ENCODE measurements around the gene CASKIN1. TPM values are rescaled to one million over a fixed set of nuclear protein-coding genes. Genes with fewer than 3 reads are reported as not detected.

CASKIN1 gene
- total RNA-seq, 1 donor from 2014 or later = 2.3 TPM

- H3K36me3 Mint-ChIP-seq (ENCODE audit: low read depth) = peaks cover 7% of the 10 kb centered on the region
- no peaks in the 10 kb centered on the region for H3K27me3 Mint-ChIP-seq (ENCODE audit: low read depth)
- no peak for DNase-seq (ENCODE audit: low spot score)
- H3K4me1 Mint-ChIP-seq (ENCODE audit: low read depth) = peaks cover 36% of the 10 kb centered on the region
- TF ChIP-seq CTCF (IDR thresholded peaks at IDR 0.05) = no peak
- no peak overlapping the region for H3K27ac Mint-ChIP-seq (ENCODE audit: unreplicated experiment)
- H3K9me3 Mint-ChIP-seq (ENCODE audit: low read depth) = no peaks in the 10 kb centered on the region
- no peak overlapping the region for H3K4me3 Mint-ChIP-seq (ENCODE audit: unreplicated experiment)
Measured at GRCh38 chr16:2210009-2210332, 13.6 kb upstream of the CASKIN1 start.

- H3K4me3 Mint-ChIP-seq (ENCODE audit: unreplicated experiment) = no peak overlapping the region
- no peak overlapping the region for H3K27ac Mint-ChIP-seq (ENCODE audit: unreplicated experiment)
- H3K27me3 Mint-ChIP-seq (ENCODE audit: low read depth) = no peaks in the 10 kb centered on the region
- peaks cover 7% of the 10 kb centered on the region for H3K36me3 Mint-ChIP-seq (ENCODE audit: low read depth)
- H3K9me3 Mint-ChIP-seq (ENCODE audit: low read depth) = no peaks in the 10 kb centered on the region
- TF ChIP-seq CTCF (IDR thresholded peaks at IDR 0.05) = no peak
- peaks cover 40% of the 10 kb centered on the region for H3K4me1 Mint-ChIP-seq (ENCODE audit: low read depth)
- no peak for DNase-seq (ENCODE audit: low spot score)
Measured at GRCh38 chr16:2209258-2210008, 13.0 kb upstream of the CASKIN1 start.

GRCh38 chr16:2208772-2209171 is 12.4 kb upstream of the CASKIN1 start:
- Mint-ChIP-seq H3K36me3 (ENCODE audit: low read depth) (peaks cover 7% of the 10 kb centered on the region), H3K27ac (ENCODE audit: unreplicated experiment) (no peak overlapping the region), H3K9me3 (ENCODE audit: low read depth) (no peaks in the 10 kb centered on the region), H3K4me3 (ENCODE audit: unreplicated experiment) (no peak overlapping the region), H3K27me3 (ENCODE audit: low read depth) (no peaks in the 10 kb centered on the region), H3K4me1 (ENCODE audit: low read depth) (peaks cover 42% of the 10 kb centered on the region)
- TF ChIP-seq CTCF (IDR thresholded peaks at IDR 0.05) = no peak
- no peak for DNase-seq (ENCODE audit: low spot score)

GRCh38 chr16:2208308-2208707 is 11.9 kb upstream of the CASKIN1 start:
- H3K4me1 Mint-ChIP-seq (ENCODE audit: low read depth) = peaks cover 37% of the 10 kb centered on the region
- DNase-seq (ENCODE audit: low spot score) = no peak
- no peaks in the 10 kb centered on the region for H3K9me3 Mint-ChIP-seq (ENCODE audit: low read depth)
- H3K27me3 Mint-ChIP-seq (ENCODE audit: low read depth) = no peaks in the 10 kb centered on the region
- H3K4me3 Mint-ChIP-seq (ENCODE audit: unreplicated experiment) = no peak overlapping the region
- no peak overlapping the region for H3K27ac Mint-ChIP-seq (ENCODE audit: unreplicated experiment)
- peaks cover 7% of the 10 kb centered on the region for H3K36me3 Mint-ChIP-seq (ENCODE audit: low read depth)
- TF ChIP-seq CTCF (IDR thresholded peaks at IDR 0.05) = no peak

GRCh38 chr16:2207872-2208271 is 11.5 kb upstream of the CASKIN1 start:
- Mint-ChIP-seq H3K36me3 (ENCODE audit: low read depth) (peaks cover 7% of the 10 kb centered on the region), H3K4me1 (ENCODE audit: low read depth) (peaks cover 33% of the 10 kb centered on the region), H3K27ac (ENCODE audit: unreplicated experiment) (no peak overlapping the region), H3K27me3 (ENCODE audit: low read depth) (no peaks in the 10 kb centered on the region), H3K4me3 (ENCODE audit: unreplicated experiment) (no peak overlapping the region), H3K9me3 (ENCODE audit: low read depth) (no peaks in the 10 kb centered on the region)
- no peak for TF ChIP-seq CTCF (IDR thresholded peaks at IDR 0.05)
- no peak for DNase-seq (ENCODE audit: low spot score)

All from chondrocyte (in vitro differentiated cells).